ENCODE measurements around the gene PROC. TPM values are rescaled to one million over a fixed set of nuclear protein-coding genes. Genes with fewer than 3 reads are reported as not detected.
A peak's percentile ranks its signal among the peaks of the same experiment; 100 is the strongest.

Gene PROC
- total RNA-seq, 1 donor: 0.84 TPM

- Histone ChIP-seq H3K9me3 (ENCODE audit: low read depth, low read length) (no peaks in the 10 kb centered on the region), H3K27me3 (ENCODE audit: insufficient read depth, low read length) (no peaks in the 10 kb centered on the region), H3K4me3 (ENCODE audit: low read length) (peak overlapping the region; percentile 38), H3K4me1 (ENCODE audit: insufficient read depth, low read length) (peaks cover 48% of the 10 kb centered on the region)
Observed at GRCh38 chr2:127388423-127389164, 29.6 kb upstream of the PROC start.

- Histone ChIP-seq H3K4me3 (ENCODE audit: low read length) (no peak overlapping the region), H3K27me3 (ENCODE audit: insufficient read depth, low read length) (no peaks in the 10 kb centered on the region), H3K9me3 (ENCODE audit: low read depth, low read length) (no peaks in the 10 kb centered on the region), H3K4me1 (ENCODE audit: insufficient read depth, low read length) (peaks cover 40% of the 10 kb centered on the region)
Observed at GRCh38 chr2:127389778-127390435, 28.3 kb upstream of the PROC start.

DNA sequence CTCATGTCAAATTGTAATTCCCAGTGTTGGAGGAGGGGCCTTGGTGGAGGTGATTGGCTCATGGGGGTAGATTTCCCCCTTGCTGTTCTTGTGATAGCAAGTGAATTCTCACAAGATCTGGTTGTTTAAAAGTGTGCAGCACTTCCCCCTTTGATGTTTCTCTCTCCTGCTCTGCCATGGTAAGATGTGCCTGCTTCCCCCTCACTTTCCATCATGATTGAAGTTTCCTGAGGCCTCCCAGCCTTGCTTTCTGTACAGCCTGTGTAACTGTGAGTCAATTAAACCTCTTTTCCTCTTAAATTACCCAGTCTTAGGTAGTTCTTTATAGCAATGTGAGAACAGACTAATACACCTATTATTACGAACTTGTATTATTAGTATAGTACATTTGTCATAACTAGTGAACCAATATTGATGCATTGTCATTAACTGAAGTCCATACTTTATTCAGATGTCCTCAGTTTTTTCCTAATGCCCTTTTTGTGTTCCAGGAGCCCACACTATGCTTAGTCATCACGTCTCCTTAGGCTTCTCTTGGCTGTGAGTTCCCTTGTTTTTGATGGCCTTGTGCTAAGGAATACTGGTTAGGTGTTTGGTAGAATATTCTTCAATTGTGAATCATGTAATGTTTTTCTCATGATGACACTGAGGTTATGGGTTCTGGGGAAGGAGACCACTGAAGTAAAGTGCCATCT, 25.9 kb upstream of the PROC start:
- Histone ChIP-seq H3K9me3 (ENCODE audit: low read depth, low read length) (no peaks in the 10 kb centered on the region), H3K4me1 (ENCODE audit: insufficient read depth, low read length) (peaks cover 29% of the 10 kb centered on the region), H3K27me3 (ENCODE audit: insufficient read depth, low read length) (no peaks in the 10 kb centered on the region), H3K4me3 (ENCODE audit: low read length) (no peak overlapping the region)

GRCh38 chr2:127392828-127393578, 25.2 kb upstream of the PROC start:
- Histone ChIP-seq H3K4me3 (ENCODE audit: low read length) (no peak overlapping the region), H3K9me3 (ENCODE audit: low read depth, low read length) (no peaks in the 10 kb centered on the region), H3K27me3 (ENCODE audit: insufficient read depth, low read length) (no peaks in the 10 kb centered on the region), H3K4me1 (ENCODE audit: insufficient read depth, low read length) (peaks cover 33% of the 10 kb centered on the region)

GRCh38 chr2:127394492-127394891, 23.7 kb upstream of the PROC start:
- no peaks in the 10 kb centered on the region for H3K27me3 ChIP-seq (ENCODE audit: insufficient read depth, low read length)

GRCh38 chr2:127397568-127398238, 20.5 kb upstream of the PROC start:
- no peaks in the 10 kb centered on the region for H3K27me3 ChIP-seq (ENCODE audit: insufficient read depth, low read length)
- H3K9me3 ChIP-seq (ENCODE audit: low read depth, low read length): no peaks in the 10 kb centered on the region
- H3K4me1 ChIP-seq (ENCODE audit: insufficient read depth, low read length): peaks cover 9% of the 10 kb centered on the region
- H3K4me3 ChIP-seq (ENCODE audit: low read length): no peak overlapping the region

More at GRCh38 chr2:127394492-127394891, 23.7 kb upstream of the PROC start:
- Histone ChIP-seq H3K4me3 (ENCODE audit: low read length) (no peak overlapping the region), H3K4me1 (ENCODE audit: insufficient read depth, low read length) (peaks cover 25% of the 10 kb centered on the region), H3K9me3 (ENCODE audit: low read depth, low read length) (no peaks in the 10 kb centered on the region)

- Histone ChIP-seq H3K9me3 (ENCODE audit: low read depth, low read length) (no peaks in the 10 kb centered on the region), H3K27me3 (ENCODE audit: insufficient read depth, low read length) (no peaks in the 10 kb centered on the region), H3K4me3 (ENCODE audit: low read length) (no peak overlapping the region), H3K4me1 (ENCODE audit: insufficient read depth, low read length) (peaks cover 9% of the 10 kb centered on the region)
Observed at GRCh38 chr2:127398239-127398590, 20.0 kb upstream of the PROC start.

DNA sequence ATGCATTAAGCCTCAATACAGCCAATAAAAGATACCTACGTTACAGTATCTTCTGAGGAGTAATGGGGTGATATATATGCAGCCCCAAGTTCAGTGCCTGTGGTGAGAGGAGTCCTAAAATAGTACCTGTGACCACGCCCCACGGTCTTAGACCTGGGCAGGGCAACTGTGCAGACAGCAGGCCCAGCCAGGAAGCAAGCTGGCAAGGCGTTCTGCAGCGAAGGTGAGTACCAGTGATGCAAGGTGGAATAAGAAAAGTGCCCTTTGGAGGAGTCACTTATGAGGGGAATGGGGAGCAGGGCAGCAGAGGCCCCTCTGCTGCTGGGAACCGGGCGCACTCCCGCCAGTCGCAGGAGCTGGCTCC, 17.7 kb upstream of the PROC start:
- Histone ChIP-seq H3K9me3 (ENCODE audit: low read depth, low read length) (no peaks in the 10 kb centered on the region), H3K4me3 (ENCODE audit: low read length) (no peak overlapping the region), H3K4me1 (ENCODE audit: insufficient read depth, low read length) (peaks cover 23% of the 10 kb centered on the region), H3K27me3 (ENCODE audit: insufficient read depth, low read length) (no peaks in the 10 kb centered on the region)

GRCh38 chr2:127400897-127401756, 17.1 kb upstream of the PROC start:
- Histone ChIP-seq H3K4me1 (ENCODE audit: insufficient read depth, low read length) (peaks cover 27% of the 10 kb centered on the region), H3K27me3 (ENCODE audit: insufficient read depth, low read length) (no peaks in the 10 kb centered on the region), H3K4me3 (ENCODE audit: low read length) (no peak overlapping the region), H3K9me3 (ENCODE audit: low read depth, low read length) (no peaks in the 10 kb centered on the region)

DNA sequence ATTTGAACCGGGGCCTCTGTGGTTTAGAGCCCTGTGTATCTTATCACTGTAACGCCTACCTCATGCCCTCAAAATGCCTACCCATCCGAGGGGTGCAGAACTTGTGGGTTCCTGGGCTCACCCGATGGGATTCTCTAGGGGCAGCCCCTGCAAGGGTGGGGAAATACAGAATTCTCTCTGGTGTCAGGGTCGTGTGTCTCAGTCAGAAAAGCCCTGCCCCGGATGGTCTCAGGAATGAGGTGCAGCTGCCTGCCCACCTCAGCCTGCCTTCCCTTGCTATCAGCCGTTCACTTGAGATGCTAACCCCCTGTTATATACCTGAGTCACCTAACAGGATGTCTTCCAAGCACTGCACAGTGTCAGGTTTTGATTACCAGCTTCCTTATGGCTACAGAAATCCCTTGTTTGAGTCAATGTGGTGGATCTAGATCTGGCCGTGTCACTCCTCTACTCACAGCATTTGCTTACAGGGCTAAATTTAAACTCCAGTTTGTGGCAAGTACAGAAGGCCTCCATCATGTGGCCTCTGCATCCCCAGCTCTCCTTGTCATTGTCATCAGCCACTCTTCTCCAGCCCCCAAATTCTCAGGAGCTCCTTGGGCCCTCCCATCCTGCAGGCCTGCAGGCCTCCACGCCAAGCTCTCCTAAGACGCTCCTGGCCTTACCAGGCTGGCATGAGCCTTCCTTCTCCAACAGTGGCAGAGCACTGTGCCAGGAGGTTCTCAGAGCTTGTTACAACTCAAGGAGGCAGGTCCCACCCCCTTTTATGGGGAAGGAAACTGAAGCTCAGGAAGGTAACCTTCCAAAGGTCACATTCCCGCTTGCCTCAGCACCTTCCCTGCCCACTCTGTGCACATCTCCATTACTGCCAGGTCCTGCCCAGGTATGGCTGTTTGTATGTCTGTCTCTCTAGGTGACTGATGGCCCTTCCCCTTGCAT, 16.2 kb upstream of the PROC start:
- Histone ChIP-seq H3K27me3 (ENCODE audit: insufficient read depth, low read length) (no peaks in the 10 kb centered on the region), H3K9me3 (ENCODE audit: low read depth, low read length) (no peaks in the 10 kb centered on the region), H3K4me1 (ENCODE audit: insufficient read depth, low read length) (peaks cover 27% of the 10 kb centered on the region), H3K4me3 (ENCODE audit: low read length) (no peak overlapping the region)

DNA sequence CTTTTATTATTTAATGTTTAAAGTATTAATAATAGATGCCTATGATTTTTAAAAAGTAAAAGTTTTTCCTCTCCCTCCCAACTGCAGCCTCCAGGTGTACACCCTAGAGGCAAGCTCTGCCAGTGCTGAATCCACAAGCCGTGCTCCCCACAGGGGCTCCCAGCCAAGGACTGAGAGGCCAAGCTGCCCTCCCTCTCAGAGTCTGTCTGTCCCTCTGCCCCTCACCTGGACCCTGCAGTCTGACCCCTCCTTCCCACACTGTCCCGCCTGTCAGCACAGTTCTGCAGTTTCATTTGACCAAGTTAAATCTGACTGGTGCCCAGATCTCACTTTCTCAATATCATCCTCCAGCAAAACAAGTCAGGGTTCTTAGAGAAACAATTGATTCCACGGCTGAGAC, 14.8 kb upstream of the PROC start:
- H3K9me3 ChIP-seq (ENCODE audit: low read depth, low read length): no peaks in the 10 kb centered on the region
- peaks cover 29% of the 10 kb centered on the region for H3K4me1 ChIP-seq (ENCODE audit: insufficient read depth, low read length)
- no peak overlapping the region for H3K4me3 ChIP-seq (ENCODE audit: low read length)
- H3K27me3 ChIP-seq (ENCODE audit: insufficient read depth, low read length): no peaks in the 10 kb centered on the region

- Histone ChIP-seq H3K27me3 (ENCODE audit: insufficient read depth, low read length) (no peaks in the 10 kb centered on the region), H3K9me3 (ENCODE audit: low read depth, low read length) (no peaks in the 10 kb centered on the region), H3K4me3 (ENCODE audit: low read length) (no peak overlapping the region), H3K4me1 (ENCODE audit: insufficient read depth, low read length) (peaks cover 31% of the 10 kb centered on the region)
Observed at GRCh38 chr2:127404466-127405254, 13.6 kb upstream of the PROC start.

All from mononuclear cell (primary cell).